ENCODE data around the gene TAF1C.
A peak's percentile ranks its signal among the peaks of the same experiment; 100 is the strongest.

Gene TAF1C

DNA sequence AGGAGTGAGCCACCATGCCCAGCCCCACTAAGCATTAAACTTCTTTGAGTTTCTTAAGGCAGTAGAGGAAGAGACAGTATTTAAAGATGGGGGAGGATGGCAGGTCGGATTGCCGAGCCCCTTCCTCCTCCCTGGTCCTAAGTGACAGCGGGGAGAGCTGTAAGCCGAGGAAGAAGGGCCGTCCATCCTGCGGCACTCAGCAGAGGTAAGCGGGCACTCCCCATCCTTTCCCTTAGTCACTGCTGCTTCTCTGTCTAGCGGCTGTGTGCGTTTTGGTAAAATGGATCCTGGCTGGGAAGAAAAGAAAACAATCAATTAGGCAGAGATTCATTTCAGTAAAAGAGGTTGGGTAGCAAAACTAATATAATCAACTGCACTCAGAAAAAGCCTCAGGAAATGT is 27.9 kb downstream of the TAF1C start:
- DNase-seq (ENCODE audit: low spot score) = no peak

- no peak for DNase-seq (ENCODE audit: low spot score)
These were observed 30.5 kb downstream of the TAF1C start for GRCh38 chr16:84156342-84156784.

- DNase-seq (ENCODE audit: low spot score) = no peak
These were observed 31.1 kb downstream of the TAF1C start for GRCh38 chr16:84155771-84156170.

- DNase-seq (ENCODE audit: low spot score) = no peak
These were observed 31.6 kb downstream of the TAF1C start for GRCh38 chr16:84155226-84155625.

- DNase-seq (ENCODE audit: low spot score) = no peak
These were observed 33.1 kb downstream of the TAF1C start for GRCh38 chr16:84153660-84154214.

GRCh38 chr16:84150926-84151325 is 35.9 kb downstream of the TAF1C start:
- no peak for DNase-seq (ENCODE audit: low spot score)

DNA sequence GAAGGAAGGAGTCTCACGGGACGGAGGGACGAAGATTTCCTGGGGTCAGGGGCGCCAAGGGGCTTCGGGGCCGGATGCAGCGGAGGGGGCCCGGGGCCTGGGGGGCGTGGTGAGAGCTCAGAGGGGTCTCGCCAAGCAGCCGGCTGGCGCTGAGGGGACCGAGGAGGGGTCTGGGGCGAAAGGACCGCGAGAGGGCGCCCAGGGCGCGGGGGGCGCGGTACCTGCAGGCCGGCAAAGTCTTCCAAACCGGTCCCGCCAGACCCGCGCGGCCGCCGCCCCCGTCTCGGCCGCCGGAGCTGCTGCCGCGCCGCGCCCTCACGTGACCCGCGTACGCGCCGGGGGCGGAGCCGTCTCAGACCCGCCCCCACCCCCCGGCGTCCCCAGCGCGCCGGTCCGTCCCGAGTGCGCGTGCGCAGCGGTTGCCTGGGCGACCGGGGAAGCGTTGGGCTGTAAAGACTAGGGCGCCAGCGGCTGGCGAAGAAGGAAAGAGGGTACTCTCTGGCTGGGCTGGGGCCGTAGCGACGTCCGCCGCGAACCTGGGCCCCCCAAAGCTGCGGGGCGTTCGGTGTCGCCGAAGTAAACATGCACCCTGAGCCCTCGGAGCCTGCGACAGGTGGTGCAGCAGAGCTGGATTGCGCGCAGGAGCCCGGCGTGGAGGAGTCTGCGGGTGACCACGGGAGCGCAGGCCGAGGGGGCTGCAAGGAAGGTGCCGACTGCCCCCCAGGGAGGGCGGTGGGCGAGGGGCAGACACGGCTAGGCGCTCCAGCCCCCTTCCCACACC is 41.8 kb downstream of the TAF1C start, which contains the start of the genes DNAAF1 and HSDL1:
Gene DNAAF1, plus strand, starts transcription at position 450 of the 781 bp plus-strand sequence. Its CDS starts 133 bp downstream, at position 583.
Gene HSDL1, minus strand, starts transcription at position 319 of the 781 bp plus-strand sequence. CDS start 13,856 bp downstream, outside the sequence.
- peak; percentile 81 for DNase-seq (ENCODE audit: low spot score)

DNA sequence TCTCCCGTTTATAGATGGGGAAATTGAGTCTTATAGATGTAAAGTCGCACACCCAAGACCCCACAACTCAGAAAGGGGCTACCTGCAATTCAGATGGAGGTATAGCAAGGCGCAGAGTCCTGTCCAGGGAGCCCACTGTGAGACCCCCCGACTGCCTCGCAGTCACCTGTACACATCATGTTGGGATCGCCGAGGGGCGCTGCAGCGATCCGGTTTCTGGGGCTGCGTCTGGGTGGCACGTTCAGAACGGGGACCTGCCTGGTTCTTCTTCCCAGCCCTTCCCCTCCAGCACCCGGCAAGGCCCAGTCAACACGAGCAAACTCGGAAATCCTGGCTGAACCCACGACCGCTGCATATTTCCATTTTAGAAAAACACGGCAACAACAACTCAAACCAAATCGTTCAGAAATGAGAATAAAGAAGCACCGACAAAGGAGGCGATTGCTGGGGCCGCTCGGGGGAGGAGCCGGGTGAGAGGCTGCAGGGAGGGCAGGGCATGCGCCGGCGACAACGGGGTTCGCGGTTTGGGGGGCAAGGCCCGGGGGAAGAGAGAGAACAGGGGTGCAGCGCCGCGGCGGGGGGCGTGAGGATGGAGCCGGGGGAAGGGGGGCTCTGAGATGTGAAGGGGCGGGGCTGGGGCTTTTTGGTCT is 42.5 kb downstream of the TAF1C start:
- DNase-seq (ENCODE audit: low spot score) = peak; percentile 42

DNA sequence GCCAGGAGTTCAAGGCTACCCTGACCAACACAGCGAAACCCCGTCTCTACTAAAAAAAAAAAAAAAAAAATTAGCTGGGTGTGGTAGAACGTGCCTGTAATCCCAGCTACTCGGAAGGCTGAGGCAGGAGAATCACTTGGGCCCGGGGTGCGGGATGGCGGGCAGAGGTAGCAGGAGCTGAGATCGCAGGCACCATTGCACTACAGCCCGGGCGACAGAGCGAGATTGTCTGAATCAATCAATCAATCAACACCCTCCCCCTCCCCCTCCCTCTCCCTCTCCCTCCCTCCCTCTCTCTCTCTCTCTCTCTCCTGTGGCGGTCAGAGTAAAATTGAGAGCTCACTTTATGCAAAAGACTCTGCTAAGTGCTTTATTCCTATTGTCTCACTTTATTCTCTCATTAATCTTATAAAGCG is 43.1 kb downstream of the TAF1C start:
- no peak for DNase-seq (ENCODE audit: low spot score)

- DNase-seq (ENCODE audit: low spot score) = no peak
These were observed 43.8 kb downstream of the TAF1C start for GRCh38 chr16:84143081-84143480.

- DNase-seq (ENCODE audit: low spot score) = peak; percentile 55
These were observed 45.6 kb downstream of the TAF1C start for GRCh38 chr16:84141143-84141670.

GRCh38 chr16:84139628-84140258 is 47.1 kb downstream of the TAF1C start:
- peak; percentile 17 for DNase-seq (ENCODE audit: low spot score)

GRCh38 chr16:84138824-84139627 is 47.8 kb downstream of the TAF1C start:
- peak; percentile 96 for DNase-seq (ENCODE audit: low spot score)

- DNase-seq (ENCODE audit: low spot score) = no peak
These were observed 48.4 kb downstream of the TAF1C start for GRCh38 chr16:84138500-84138823.

GRCh38 chr16:84137769-84138357 is 49.0 kb downstream of the TAF1C start:
- no peak for DNase-seq (ENCODE audit: low spot score)

- DNase-seq (ENCODE audit: low spot score) = no peak
These were observed 49.6 kb downstream of the TAF1C start for GRCh38 chr16:84137287-84137686.

GRCh38 chr16:84136331-84137125 is 50.3 kb downstream of the TAF1C start:
- no peak for DNase-seq (ENCODE audit: low spot score)

GRCh38 chr16:84132527-84133285 is 54.2 kb downstream of the TAF1C start:
- no peak for DNase-seq (ENCODE audit: low spot score)

DNA sequence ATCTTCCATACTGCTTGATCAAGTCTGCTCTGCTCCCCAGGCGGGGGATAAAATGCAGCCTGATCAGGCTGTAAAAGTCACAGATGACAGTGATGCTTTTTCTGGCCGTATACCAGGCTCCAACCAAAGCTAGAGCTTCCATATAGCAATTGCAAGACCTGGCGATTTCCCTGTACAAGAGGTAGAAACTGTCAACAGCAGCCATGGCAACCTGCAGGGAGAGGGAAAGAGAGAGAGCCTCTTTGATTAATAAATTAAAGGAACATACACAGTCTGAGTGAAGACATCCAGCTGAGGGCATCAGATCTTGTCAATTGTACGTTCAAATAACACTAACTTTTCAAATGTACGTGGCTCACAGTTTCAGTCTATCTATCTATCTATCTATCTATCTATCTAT is 55.7 kb downstream of the TAF1C start:
- no peak for DNase-seq (ENCODE audit: low spot score)
